KMS-11 (cell line): ENCODE results near the gene CASP5.

Source experiments
- H2AFZ ChIP-seq: fragments of 200-600 bp; sonication (generic); 2 replicates; pipeline ENCODE4 v1.6.1; 2016; ENCODE audit warnings: antibody characterized with exemption, mixed run types, low read depth
- H3K27ac ChIP-seq: fragments of 200-600 bp; sonication (generic); 2 replicates; pipeline ENCODE4 v1.6.1; 2016; ENCODE audit warnings: mild to moderate bottlenecking, mixed run types
- H3K27me3 ChIP-seq: fragments of 200-600 bp; sonication (generic); 2 replicates; pipeline ENCODE4 v1.6.1; 2017; ENCODE audit warnings: mild to moderate bottlenecking, low read depth, mixed run types, moderate library complexity; ENCODE audit not compliant: insufficient read depth
- H3K36me3 ChIP-seq: fragments of 200-600 bp; sonication (generic); 2 replicates; pipeline ENCODE4 v1.6.1; 2017; ENCODE audit warnings: mild to moderate bottlenecking, mixed run types; ENCODE audit not compliant: insufficient read depth
- H3K4me1 ChIP-seq: fragments of 200-600 bp; sonication (generic); 2 replicates; pipeline ENCODE4 v1.6.1; 2016; ENCODE audit warnings: mild to moderate bottlenecking, low read depth, mixed run types; ENCODE audit not compliant: poor library complexity, severe bottlenecking
- H3K4me2 ChIP-seq: fragments of 200-600 bp; sonication (generic); 2 replicates; pipeline ENCODE4 v1.7.0; 2016; ENCODE audit warnings: mild to moderate bottlenecking, mixed run types
- H3K4me3 ChIP-seq: fragments of 200-600 bp; sonication (generic); IDR thresholded peaks from 2 replicates; pipeline ENCODE4 v1.6.1; 2017; ENCODE audit warnings: low read depth, low read length, mixed read lengths; ENCODE audit not compliant: insufficient read depth
- H3K79me2 ChIP-seq: fragments of 200-600 bp; sonication (generic); 2 replicates; pipeline ENCODE4 v1.6.1; 2016; ENCODE audit warnings: low read depth, mixed run types; ENCODE audit not compliant: insufficient read depth
- H3K9ac ChIP-seq: fragments of 200-600 bp; sonication (generic); 2 replicates; pipeline ENCODE4 v1.6.1; 2016; ENCODE audit warnings: mild to moderate bottlenecking, mixed run types
- H4K20me1 ChIP-seq: fragments of 200-600 bp; sonication (generic); 2 replicates; pipeline ENCODE4 v1.6.1; 2016; ENCODE audit warnings: mild to moderate bottlenecking, mixed run types; ENCODE audit not compliant: insufficient read depth
- TF ChIP-seq, protein P1 (sequence below): fragments of 200-600 bp; sonication (generic); conservative IDR thresholded peaks from 2 replicates; pipeline ENCODE4 v1.6.1; 2017; ENCODE audit warnings: low read depth, mild to moderate bottlenecking, antibody characterized with exemption, low read length, moderate library complexity, mixed read lengths

Gene CASP5

DNA sequence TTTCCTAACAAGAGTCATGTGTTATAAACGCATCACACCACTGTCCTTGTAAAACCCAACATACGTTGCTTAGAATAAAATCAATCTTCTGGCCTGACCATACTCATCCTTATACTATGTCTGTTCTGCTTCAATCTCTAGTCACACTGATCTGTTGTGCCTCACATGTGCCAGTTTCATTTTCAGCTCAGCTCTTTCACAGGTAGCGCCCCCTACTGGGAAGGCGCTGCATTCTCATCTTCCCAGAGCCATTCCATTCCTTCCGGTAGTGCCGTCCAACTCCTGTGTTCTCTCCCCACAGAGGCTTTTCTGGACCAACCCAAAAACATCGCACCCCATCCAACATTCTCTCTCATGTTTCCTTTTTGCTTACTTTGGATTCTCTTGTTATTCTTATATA is 22.2 kb downstream of the CASP5 start:
- Histone ChIP-seq H4K20me1 (no peaks in the 10 kb centered on the region), H3K36me3 (no peaks in the 10 kb centered on the region), H3K79me2 (no peaks in the 10 kb centered on the region), H3K4me1 (no peaks in the 10 kb centered on the region), H3K4me3 (no peak overlapping the region), H3K9ac (no peak overlapping the region), H3K27ac (no peak overlapping the region), H3K4me2 (no peak overlapping the region), H2AFZ (no peak overlapping the region), H3K27me3 (no peaks in the 10 kb centered on the region)
- TF ChIP-seq, protein P1, sequence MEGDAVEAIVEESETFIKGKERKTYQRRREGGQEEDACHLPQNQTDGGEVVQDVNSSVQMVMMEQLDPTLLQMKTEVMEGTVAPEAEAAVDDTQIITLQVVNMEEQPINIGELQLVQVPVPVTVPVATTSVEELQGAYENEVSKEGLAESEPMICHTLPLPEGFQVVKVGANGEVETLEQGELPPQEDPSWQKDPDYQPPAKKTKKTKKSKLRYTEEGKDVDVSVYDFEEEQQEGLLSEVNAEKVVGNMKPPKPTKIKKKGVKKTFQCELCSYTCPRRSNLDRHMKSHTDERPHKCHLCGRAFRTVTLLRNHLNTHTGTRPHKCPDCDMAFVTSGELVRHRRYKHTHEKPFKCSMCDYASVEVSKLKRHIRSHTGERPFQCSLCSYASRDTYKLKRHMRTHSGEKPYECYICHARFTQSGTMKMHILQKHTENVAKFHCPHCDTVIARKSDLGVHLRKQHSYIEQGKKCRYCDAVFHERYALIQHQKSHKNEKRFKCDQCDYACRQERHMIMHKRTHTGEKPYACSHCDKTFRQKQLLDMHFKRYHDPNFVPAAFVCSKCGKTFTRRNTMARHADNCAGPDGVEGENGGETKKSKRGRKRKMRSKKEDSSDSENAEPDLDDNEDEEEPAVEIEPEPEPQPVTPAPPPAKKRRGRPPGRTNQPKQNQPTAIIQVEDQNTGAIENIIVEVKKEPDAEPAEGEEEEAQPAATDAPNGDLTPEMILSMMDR, result peak; percentile 40; the same call in 1 of the 2 replicates

DNA sequence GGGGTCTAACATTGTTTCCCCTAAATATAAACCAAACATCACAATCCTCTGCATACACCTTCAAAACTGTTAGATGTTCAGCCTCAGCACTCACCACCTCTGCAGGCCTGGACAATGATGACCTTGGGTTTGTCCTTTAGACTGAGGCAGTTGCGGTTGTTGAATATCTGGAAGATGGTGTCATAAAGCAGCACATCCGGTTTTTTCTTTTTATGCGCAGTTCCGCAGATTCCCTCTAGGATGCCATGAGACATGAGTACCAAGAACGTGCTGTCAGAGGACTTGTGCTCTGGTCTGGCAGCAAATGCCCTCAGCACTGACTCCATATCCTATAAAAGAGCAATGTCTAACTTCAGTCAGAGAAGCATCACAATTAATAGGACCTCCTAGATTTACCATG is 22.8 kb downstream of the CASP5 start:
- H3K27me3 ChIP-seq, result no peaks in the 10 kb centered on the region
- no peak overlapping the region for H3K4me3 ChIP-seq
- no peak overlapping the region for H2AFZ ChIP-seq
- no peaks in the 10 kb centered on the region for H3K4me1 ChIP-seq
- TF ChIP-seq, protein P1, result no peak
- no peaks in the 10 kb centered on the region for H4K20me1 ChIP-seq
- no peaks in the 10 kb centered on the region for H3K36me3 ChIP-seq
- no peak overlapping the region for H3K4me2 ChIP-seq
- no peaks in the 10 kb centered on the region for H3K79me2 ChIP-seq
- H3K9ac ChIP-seq, result no peak overlapping the region
- H3K27ac ChIP-seq, result no peak overlapping the region

DNA sequence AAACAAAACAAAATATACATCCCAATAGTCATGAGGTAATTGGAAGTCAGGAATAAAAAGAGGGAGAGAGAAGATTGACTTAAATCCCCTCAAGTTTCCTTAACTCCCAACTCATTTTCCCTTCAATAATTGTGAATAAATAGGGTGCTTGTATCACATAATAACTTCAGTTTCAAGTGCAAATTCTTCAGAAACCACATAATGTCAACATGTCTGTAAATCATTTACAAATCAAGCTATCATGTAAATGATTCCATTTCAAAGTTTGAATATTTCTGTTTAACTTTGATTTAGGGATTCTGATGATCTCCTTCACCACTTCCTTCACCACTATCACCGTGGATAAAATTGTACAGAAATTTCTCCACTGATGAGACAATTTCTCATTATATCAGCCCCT is 23.2 kb downstream of the CASP5 start:
- Histone ChIP-seq H3K9ac (no peak overlapping the region), H3K36me3 (no peaks in the 10 kb centered on the region), H3K4me3 (no peak overlapping the region), H2AFZ (no peak overlapping the region), H4K20me1 (no peaks in the 10 kb centered on the region), H3K27ac (no peak overlapping the region), H3K4me2 (no peak overlapping the region), H3K79me2 (no peaks in the 10 kb centered on the region), H3K4me1 (no peaks in the 10 kb centered on the region), H3K27me3 (no peaks in the 10 kb centered on the region)
- TF ChIP-seq, protein P1, result no peak

DNA sequence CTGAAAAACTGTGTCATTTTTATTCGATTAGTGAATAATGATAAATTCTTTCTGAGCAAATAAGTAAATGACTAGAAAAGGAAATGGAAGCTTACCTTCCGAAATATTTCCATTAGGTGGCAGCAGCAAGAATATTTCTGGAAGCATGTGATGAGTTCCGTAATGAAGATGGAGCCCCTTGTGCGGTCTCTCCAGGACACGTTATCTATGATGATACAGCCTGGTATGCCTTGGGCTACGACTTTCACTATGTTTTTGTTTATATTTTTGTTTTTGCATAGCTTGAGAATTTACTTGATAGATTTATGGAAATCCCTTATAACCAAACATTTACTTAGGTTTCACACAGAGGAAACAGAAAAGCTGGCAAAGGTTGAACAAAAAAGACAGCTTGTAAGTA is 25.7 kb downstream of the CASP5 start:
- no peaks in the 10 kb centered on the region for H4K20me1 ChIP-seq
- H3K27ac ChIP-seq, result no peak overlapping the region
- H3K79me2 ChIP-seq, result no peaks in the 10 kb centered on the region
- H3K36me3 ChIP-seq, result no peaks in the 10 kb centered on the region
- H3K9ac ChIP-seq, result no peak overlapping the region
- no peaks in the 10 kb centered on the region for H3K4me1 ChIP-seq
- no peaks in the 10 kb centered on the region for H3K27me3 ChIP-seq
- H3K4me2 ChIP-seq, result no peak overlapping the region
- TF ChIP-seq, protein P1, result no peak
- H2AFZ ChIP-seq, result no peak overlapping the region
- H3K4me3 ChIP-seq, result no peak overlapping the region

DNA sequence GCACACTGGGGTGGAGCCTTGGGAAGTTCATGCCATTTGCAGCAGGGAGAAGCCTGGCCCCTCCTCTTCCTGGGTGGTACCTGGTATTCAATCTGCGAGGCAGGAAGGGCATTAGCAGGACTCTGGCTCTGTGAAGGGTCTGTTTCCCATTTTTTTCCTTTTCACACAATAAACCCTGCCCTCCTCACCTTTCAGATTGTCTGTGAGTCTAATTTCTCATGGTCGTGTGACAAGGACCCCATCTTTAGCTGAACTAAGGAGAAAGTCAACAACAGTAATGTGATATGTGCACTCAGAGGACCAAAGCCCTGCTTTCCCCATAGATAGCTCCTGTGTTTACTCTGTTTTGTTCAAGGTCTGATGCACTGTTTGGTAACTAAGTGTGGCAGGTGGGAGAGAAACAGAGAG is 28.0 kb downstream of the CASP5 start:
- no peak overlapping the region for H2AFZ ChIP-seq

More for the DNA sequence above, 28.0 kb downstream of the CASP5 start:
- Histone ChIP-seq H3K36me3 (no peaks in the 10 kb centered on the region), H3K79me2 (no peaks in the 10 kb centered on the region), H3K9ac (no peak overlapping the region), H3K4me2 (no peak overlapping the region), H3K27ac (no peak overlapping the region), H4K20me1 (no peaks in the 10 kb centered on the region), H3K4me3 (no peak overlapping the region), H3K27me3 (no peaks in the 10 kb centered on the region), H3K4me1 (no peaks in the 10 kb centered on the region)
- TF ChIP-seq, protein P1, result no peak
